Keratinocyte (primary cell): ENCODE data around the gene SPOCD1. TPM values are rescaled to one million over a fixed set of nuclear protein-coding genes. Genes with fewer than 3 reads are reported as not detected.

Source experiments
- DNase-seq: peaks from one replicate; pipeline ENCODE4 v3.0.0-alpha.2; 2011; ENCODE audit warnings: low read depth, missing footprints, low spot score
- FAIRE-seq: peaks from 2 replicates; lab custom pipeline; 2011; peaks lifted over from hg19 to GRCh38; lab: Jason Lieb, UNC
- H2AFZ ChIP-seq: 2 replicates; pipeline ENCODE4 v1.6.0; 2012; ENCODE audit warnings: low read length, control low read depth, inconsistent platforms; ENCODE audit not compliant: control insufficient read depth
- H3K27ac ChIP-seq: 2 replicates; pipeline ENCODE4 v1.5.1; 2011; ENCODE audit warnings: low read length; ENCODE audit not compliant: control insufficient read depth, insufficient read depth
- H3K27me3 ChIP-seq: 3 replicates; pipeline ENCODE4 v1.6.0; 2011; ENCODE audit warnings: low read length; ENCODE audit not compliant: control insufficient read depth, insufficient read depth; ENCODE audit errors: extremely low read depth
- H3K36me3 ChIP-seq, 2 experiments: 2 replicates in 1 of 2; 3 replicates in 1 of 2; pipeline ENCODE4 v1.5.1; 2011; ENCODE audit warnings: low read length in 2 of 2, mild to moderate bottlenecking in 1 of 2; ENCODE audit not compliant: control insufficient read depth in 2 of 2, insufficient read depth in 2 of 2; ENCODE audit errors: extremely low read depth in 1 of 2
- H3K4me1 ChIP-seq: 3 replicates; pipeline ENCODE4 v1.5.1; 2011; ENCODE audit warnings: low read length; ENCODE audit not compliant: control insufficient read depth, insufficient read depth; ENCODE audit errors: extremely low read depth
- H3K4me2 ChIP-seq: 3 replicates; pipeline ENCODE4 v1.6.0; 2011; ENCODE audit warnings: low read depth, low read length; ENCODE audit not compliant: control insufficient read depth, insufficient read depth; ENCODE audit errors: extremely low read depth
- H3K4me3 ChIP-seq, 3 experiments: fragments of 200-600 bp in 1 of 3; sonication (generic) in 1 of 3; 2 replicates in 2 of 3; 3 replicates in 1 of 3; pipeline ENCODE4 v1.5.1; 2011 to 2016; ENCODE audit warnings: low read length in 3 of 3, mild to moderate bottlenecking in 3 of 3, control low read depth in 2 of 3, inconsistent platforms in 1 of 3, low read depth in 1 of 3, mixed read lengths in 1 of 3, mixed run types in 1 of 3, moderate library complexity in 1 of 3; ENCODE audit not compliant: control insufficient read depth in 2 of 3, insufficient read depth in 2 of 3; ENCODE audit errors: extremely low read depth in 1 of 3
- H3K79me2 ChIP-seq: 2 replicates; pipeline ENCODE4 v1.6.0; 2012; ENCODE audit warnings: low read length; ENCODE audit not compliant: control insufficient read depth, insufficient read depth
- H3K9ac ChIP-seq: 3 replicates; pipeline ENCODE4 v1.6.0; 2011; ENCODE audit warnings: low read length; ENCODE audit not compliant: control insufficient read depth, insufficient read depth; ENCODE audit errors: extremely low read depth
- H3K9me1 ChIP-seq: 3 replicates; pipeline ENCODE4 v1.6.0; 2011; ENCODE audit warnings: low read length; ENCODE audit not compliant: control insufficient read depth, insufficient read depth; ENCODE audit errors: extremely low read depth
- H3K9me3 ChIP-seq: 2 replicates; pipeline ENCODE4 v1.5.1; 2012; ENCODE audit warnings: low read depth, low read length; ENCODE audit not compliant: control insufficient read depth
- H4K20me1 ChIP-seq: 3 replicates; pipeline ENCODE4 v1.6.0; 2011; ENCODE audit warnings: low read length; ENCODE audit not compliant: control insufficient read depth, insufficient read depth; ENCODE audit errors: extremely low read depth
- EZH2 ChIP-seq: IDR thresholded peaks from one replicate; pipeline ENCODE4 v1.6.1; 2012; ENCODE audit warnings: inconsistent platforms, mild to moderate bottlenecking, low read length, moderate library complexity
- dilution Hi-C: fragments of 300-500 bp; cut with MboI; formaldehyde crosslinking; loops from one replicate; pipeline ENCODE4 v1.7.0; 2020; ENCODE audit warnings: low sequenced_read_pairs; ENCODE audit not compliant: extremely low pct_ligation_motif_present
- polyA plus RNA-seq, 5 experiments: library from polyadenylated mRNA; depleted of rRNA in 3 of 5; stranded (reverse) in 3 of 5; stranded (forward) in 1 of 5; unstranded in 1 of 5; fragments of >200 nt; gene quantifications; 1 replicate in 1 of 5; 2 replicates in 3 of 5; 3 replicates in 1 of 5; pipeline versions ENCODE4 v1.2.1 to v1.2.3, GENCODE V29; 2011 to 2012; ENCODE audit warnings: missing spikeins in 2 of 5, low read depth in 1 of 5, low replicate concordance in 1 of 5
- TF ChIP-seq, protein P1 (sequence below), 3 experiments: IDR thresholded peaks in 1 of 3; conservative IDR thresholded peaks in 1 of 3; optimal IDR thresholded peaks in 1 of 3; 2 replicates in 2 of 3; 3 replicates in 1 of 3; pipeline versions ENCODE3 to v1.5.1; 2011; ENCODE audit warnings: low read length in 3 of 3, mild to moderate bottlenecking in 3 of 3, moderate library complexity in 2 of 3, control low read depth in 1 of 3, inconsistent platforms in 1 of 3; ENCODE audit not compliant: insufficient read depth in 2 of 3; ENCODE audit errors: extremely low read depth in 1 of 3

Gene SPOCD1
- polyA plus RNA-seq, 1 donor (not counting 4 experiments of a cell fraction or from before 2014, with no cell fraction given): 4.7 TPM

DNA sequence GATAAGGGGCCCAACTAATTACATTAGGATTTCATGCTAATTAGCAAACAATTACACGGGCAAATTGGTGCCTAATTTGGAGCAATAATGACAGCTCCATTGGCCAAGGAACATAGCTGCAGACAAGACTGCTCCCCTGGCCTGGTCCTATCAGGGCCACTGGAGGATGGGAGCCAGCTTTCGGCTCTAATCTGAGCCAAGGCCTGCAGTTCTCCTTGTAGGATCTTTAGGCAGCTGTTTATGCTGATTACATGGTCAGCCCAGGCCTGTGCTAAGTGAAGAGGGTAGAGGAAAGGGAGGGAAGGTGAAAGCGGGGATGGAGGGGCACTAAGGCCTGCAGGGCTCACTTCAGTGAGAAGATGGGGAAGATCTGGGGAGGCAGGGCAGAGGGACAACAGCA is 39.3 kb downstream of the SPOCD1 start:
- Histone ChIP-seq H3K79me2 (no peaks in the 10 kb centered on the region), H2AFZ (no peak overlapping the region), H3K4me3 (no peak overlapping the region), H3K4me1 (peaks cover 8% of the 10 kb centered on the region), H4K20me1 (no peaks in the 10 kb centered on the region), H3K27me3 (peaks cover 25% of the 10 kb centered on the region), H3K9me1 (no peaks in the 10 kb centered on the region), H3K4me2 (no peak overlapping the region), H3K27ac (no peak overlapping the region), H3K9me3 (no peaks in the 10 kb centered on the region), H3K9ac (no peak overlapping the region), H3K36me3 (no peaks in the 10 kb centered on the region)
- DNase-seq: no peak
- dilution Hi-C loops: no loop called here
- TF ChIP-seq, protein P1, sequence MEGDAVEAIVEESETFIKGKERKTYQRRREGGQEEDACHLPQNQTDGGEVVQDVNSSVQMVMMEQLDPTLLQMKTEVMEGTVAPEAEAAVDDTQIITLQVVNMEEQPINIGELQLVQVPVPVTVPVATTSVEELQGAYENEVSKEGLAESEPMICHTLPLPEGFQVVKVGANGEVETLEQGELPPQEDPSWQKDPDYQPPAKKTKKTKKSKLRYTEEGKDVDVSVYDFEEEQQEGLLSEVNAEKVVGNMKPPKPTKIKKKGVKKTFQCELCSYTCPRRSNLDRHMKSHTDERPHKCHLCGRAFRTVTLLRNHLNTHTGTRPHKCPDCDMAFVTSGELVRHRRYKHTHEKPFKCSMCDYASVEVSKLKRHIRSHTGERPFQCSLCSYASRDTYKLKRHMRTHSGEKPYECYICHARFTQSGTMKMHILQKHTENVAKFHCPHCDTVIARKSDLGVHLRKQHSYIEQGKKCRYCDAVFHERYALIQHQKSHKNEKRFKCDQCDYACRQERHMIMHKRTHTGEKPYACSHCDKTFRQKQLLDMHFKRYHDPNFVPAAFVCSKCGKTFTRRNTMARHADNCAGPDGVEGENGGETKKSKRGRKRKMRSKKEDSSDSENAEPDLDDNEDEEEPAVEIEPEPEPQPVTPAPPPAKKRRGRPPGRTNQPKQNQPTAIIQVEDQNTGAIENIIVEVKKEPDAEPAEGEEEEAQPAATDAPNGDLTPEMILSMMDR (optimal IDR thresholded peaks at IDR 0.05 in 1 of 3, IDR thresholded peaks at IDR 0.05 in 1 of 3, conservative IDR thresholded peaks at IDR 0.05 in 1 of 3; ENCODE audit: extremely low read depth in 1 of 3, insufficient read depth in 2 of 3, low read length in 3 of 3): no peak
- TF ChIP-seq EZH2: no peak
- FAIRE-seq: no peak

DNA sequence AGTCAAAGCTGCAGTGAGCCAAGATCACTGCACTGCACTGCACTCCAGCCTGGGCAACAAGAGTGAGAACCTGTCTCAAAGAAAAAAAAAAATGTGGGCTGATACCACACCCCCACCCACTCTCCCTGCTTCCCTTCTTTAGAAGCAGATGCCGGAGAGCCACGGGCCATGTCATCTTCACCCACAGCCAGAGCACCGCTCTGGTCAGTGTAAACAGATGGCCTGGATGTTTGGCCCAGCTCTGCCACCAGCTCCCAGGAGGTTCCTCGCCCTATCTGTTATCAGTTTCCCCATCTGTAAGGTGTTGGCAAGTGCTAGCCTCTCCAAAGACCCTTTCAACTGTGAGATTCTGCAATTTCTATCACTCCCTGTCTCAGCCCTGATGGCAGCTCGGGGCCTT is 39.8 kb downstream of the SPOCD1 start:
- TF ChIP-seq EZH2: no peak
- TF ChIP-seq, protein P1 (optimal IDR thresholded peaks at IDR 0.05 in 1 of 3, IDR thresholded peaks at IDR 0.05 in 1 of 3, conservative IDR thresholded peaks at IDR 0.05 in 1 of 3; ENCODE audit: extremely low read depth in 1 of 3, insufficient read depth in 2 of 3, low read length in 3 of 3): no peak
- DNase-seq (no peak), FAIRE-seq (no peak)
- H4K20me1 ChIP-seq: no peaks in the 10 kb centered on the region
- H3K4me2 ChIP-seq: no peak overlapping the region
- no peak overlapping the region for H3K27ac ChIP-seq
- H3K79me2 ChIP-seq: no peaks in the 10 kb centered on the region
- no peak overlapping the region for H3K4me3 ChIP-seq
- no peak overlapping the region for H3K9ac ChIP-seq
- peaks cover 8% of the 10 kb centered on the region for H3K4me1 ChIP-seq
- H3K27me3 ChIP-seq: peaks cover 28% of the 10 kb centered on the region
- dilution Hi-C loops: no loop called here
- no peak overlapping the region for H2AFZ ChIP-seq
- no peaks in the 10 kb centered on the region for H3K9me3 ChIP-seq
- H3K36me3 ChIP-seq: no peaks in the 10 kb centered on the region
- H3K9me1 ChIP-seq: no peaks in the 10 kb centered on the region
